Ramos (cell line): ENCODE data around the gene LCN1.

Experiments used
- in situ Hi-C: fragments of 300-500 bp; cut with MboI; formaldehyde crosslinking; loops from one replicate; pipeline ENCODE4 v1.14.3; 2022; ENCODE audit warnings: low sequenced_read_pairs; ENCODE audit not compliant: unreplicated experiment

Gene LCN1

GRCh38 chr9:135520916-135521607 is at the start of gene LCN1:
Gene LCN1, plus strand, starts transcription at chr9:135521440. Its CDS starts 58 bp downstream, at chr9:135521498.
- in situ Hi-C loops = no loop called here

GRCh38 chr9:135471791-135472640 is 49.2 kb upstream of the LCN1 start:
- in situ Hi-C loops = no loop called here

GRCh38 chr9:135473972-135474543 is 47.2 kb upstream of the LCN1 start:
- in situ Hi-C loops = no loop called here

GRCh38 chr9:135474915-135475314 is 46.3 kb upstream of the LCN1 start:
- in situ Hi-C loops = no loop called here

- in situ Hi-C loops = no loop called here
Observed at GRCh38 chr9:135476561-135477355, 44.5 kb upstream of the LCN1 start.

GRCh38 chr9:135478191-135478590 is 43.0 kb upstream of the LCN1 start:
- in situ Hi-C loops = no loop called here

- in situ Hi-C loops = no loop called here
Observed at GRCh38 chr9:135478829-135479468, 42.3 kb upstream of the LCN1 start.

GRCh38 chr9:135479469-135480052 is 41.7 kb upstream of the LCN1 start, which contains the start of gene PPP1R26:
Gene PPP1R26, plus strand, starts transcription at chr9:135479782. Its CDS starts 4,729 bp downstream, at chr9:135484511.
- in situ Hi-C loops = no loop called here

- in situ Hi-C loops = no loop called here
Observed at GRCh38 chr9:135480071-135480939, 40.9 kb upstream of the LCN1 start.

GRCh38 chr9:135480940-135481310 is 40.3 kb upstream of the LCN1 start:
- in situ Hi-C loops = no loop called here

- in situ Hi-C loops = no loop called here
Observed at GRCh38 chr9:135482015-135482754, 39.1 kb upstream of the LCN1 start.

- in situ Hi-C loops = no loop called here
Observed at GRCh38 chr9:135484460-135485277, 36.6 kb upstream of the LCN1 start.

- in situ Hi-C loops = no loop called here
Observed at GRCh38 chr9:135485385-135485784, 35.9 kb upstream of the LCN1 start.

- in situ Hi-C loops = no loop called here
Observed at GRCh38 chr9:135485832-135486231, 35.4 kb upstream of the LCN1 start.

GRCh38 chr9:135486267-135487065 is 34.8 kb upstream of the LCN1 start:
- in situ Hi-C loops = no loop called here

- in situ Hi-C loops = no loop called here
Observed at GRCh38 chr9:135487281-135488012, 33.8 kb upstream of the LCN1 start.
